SU-DHL-6 (cell line): ENCODE data around the gene CYP4V2.

ENCODE experiments used
- H2AFZ ChIP-seq: fragments of 200-600 bp; sonication (generic); 2 replicates; pipeline ENCODE4 v1.6.1; 2014; ENCODE audit warnings: low read depth, mild to moderate bottlenecking, moderate library complexity, mixed read lengths, antibody characterized with exemption, low read length; ENCODE audit not compliant: severe bottlenecking
- H3F3A ChIP-seq: fragments of 200-600 bp; shearing (Covaris generic); 2 replicates; pipeline ENCODE4 v1.6.0; 2016; ENCODE audit warnings: antibody characterized with exemption, mild to moderate bottlenecking; ENCODE audit not compliant: insufficient read depth
- H3K27ac ChIP-seq: fragments of 200-600 bp; sonication (generic); 2 replicates; pipeline ENCODE4 v1.5.1; 2016; ENCODE audit warnings: low read depth, mild to moderate bottlenecking, low read length, moderate library complexity, mixed read lengths
- H3K27me3 ChIP-seq: fragments of 200-600 bp; sonication (generic), shearing (Covaris generic); 2 replicates; pipeline ENCODE4 v1.6.0; 2014; ENCODE audit warnings: mild to moderate bottlenecking, low read length
- H3K36me3 ChIP-seq: fragments of 200-600 bp; sonication (generic); 2 replicates; pipeline ENCODE4 v1.6.1; 2014; ENCODE audit warnings: mild to moderate bottlenecking, low read length, mixed read lengths
- H3K4me2 ChIP-seq: fragments of 300-600, 200-600 bp; shearing (Covaris generic), sonication (generic); 2 replicates; pipeline ENCODE4 v1.6.0; 2014; ENCODE audit warnings: low read length, low read depth, mild to moderate bottlenecking; ENCODE audit not compliant: poor library complexity, severe bottlenecking
- H3K4me3 ChIP-seq: fragments of 200-600 bp; sonication (generic); 2 replicates; pipeline ENCODE4 v1.5.1; 2014; ENCODE audit warnings: antibody characterized with exemption, low read length, mild to moderate bottlenecking, mixed read lengths; ENCODE audit not compliant: insufficient read depth, poor library complexity, severe bottlenecking
- H3K79me2 ChIP-seq: fragments of 200-600 bp; sonication (generic); 2 replicates; pipeline ENCODE4 v1.6.1; 2014; ENCODE audit warnings: mild to moderate bottlenecking, low read length, moderate library complexity; ENCODE audit not compliant: insufficient read depth
- H3K9ac ChIP-seq: fragments of 200-600 bp; sonication (generic); 2 replicates; pipeline ENCODE4 v1.7.0; 2014; ENCODE audit warnings: mild to moderate bottlenecking, low read length
- H3K9me2 ChIP-seq: fragments of 200-600 bp; sonication (generic); replicated peaks from 2 replicates; pipeline ENCODE4 v1.6.1; 2014; ENCODE audit warnings: low read length; ENCODE audit not compliant: insufficient read depth
- H3K9me3 ChIP-seq: fragments of 200-600 bp; sonication (generic); 2 replicates; pipeline ENCODE4 v1.6.1; 2014; ENCODE audit warnings: low read length, mixed read lengths; ENCODE audit not compliant: insufficient read depth
- H4K20me1 ChIP-seq: fragments of 200-600 bp; sonication (generic); 2 replicates; pipeline ENCODE4 v1.6.1; 2014; ENCODE audit warnings: low read depth, mild to moderate bottlenecking, antibody characterized with exemption, low read length, moderate library complexity, mixed read lengths
- EZH2phosphoT487 ChIP-seq: fragments of 200-600 bp; sonication (generic), shearing (Covaris generic); conservative IDR thresholded peaks from 2 replicates; pipeline ENCODE4 v1.6.1; 2018; ENCODE audit warnings: mild to moderate bottlenecking, antibody characterized with exemption, low read length, moderate library complexity, mixed read lengths
- TF ChIP-seq, protein P1 (sequence below): fragments of 200-600 bp; sonication (generic); IDR thresholded peaks from one replicate; pipeline ENCODE4 v1.5.1; 2017; ENCODE audit warnings: antibody characterized with exemption, mild to moderate bottlenecking, low read length, moderate library complexity; ENCODE audit not compliant: insufficient read depth, poor library complexity, severe bottlenecking

The CYP4V2 gene

GRCh38 chr4:186172546-186172945 lies 18.8 kb upstream of the CYP4V2 start:
- H3K36me3 ChIP-seq: no peaks in the 10 kb centered on the region
- H2AFZ ChIP-seq: no peak overlapping the region
- H3K4me3 ChIP-seq: no peak overlapping the region
- H3F3A ChIP-seq: no peaks in the 10 kb centered on the region
- H3K9me3 ChIP-seq: no peaks in the 10 kb centered on the region
- H4K20me1 ChIP-seq: no peaks in the 10 kb centered on the region
- no peak for TF ChIP-seq EZH2phosphoT487
- TF ChIP-seq, protein P1, sequence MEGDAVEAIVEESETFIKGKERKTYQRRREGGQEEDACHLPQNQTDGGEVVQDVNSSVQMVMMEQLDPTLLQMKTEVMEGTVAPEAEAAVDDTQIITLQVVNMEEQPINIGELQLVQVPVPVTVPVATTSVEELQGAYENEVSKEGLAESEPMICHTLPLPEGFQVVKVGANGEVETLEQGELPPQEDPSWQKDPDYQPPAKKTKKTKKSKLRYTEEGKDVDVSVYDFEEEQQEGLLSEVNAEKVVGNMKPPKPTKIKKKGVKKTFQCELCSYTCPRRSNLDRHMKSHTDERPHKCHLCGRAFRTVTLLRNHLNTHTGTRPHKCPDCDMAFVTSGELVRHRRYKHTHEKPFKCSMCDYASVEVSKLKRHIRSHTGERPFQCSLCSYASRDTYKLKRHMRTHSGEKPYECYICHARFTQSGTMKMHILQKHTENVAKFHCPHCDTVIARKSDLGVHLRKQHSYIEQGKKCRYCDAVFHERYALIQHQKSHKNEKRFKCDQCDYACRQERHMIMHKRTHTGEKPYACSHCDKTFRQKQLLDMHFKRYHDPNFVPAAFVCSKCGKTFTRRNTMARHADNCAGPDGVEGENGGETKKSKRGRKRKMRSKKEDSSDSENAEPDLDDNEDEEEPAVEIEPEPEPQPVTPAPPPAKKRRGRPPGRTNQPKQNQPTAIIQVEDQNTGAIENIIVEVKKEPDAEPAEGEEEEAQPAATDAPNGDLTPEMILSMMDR: no peak
- H3K27ac ChIP-seq: no peak overlapping the region
- no peaks in the 10 kb centered on the region for H3K79me2 ChIP-seq
- no peaks in the 10 kb centered on the region for H3K27me3 ChIP-seq
- no peak overlapping the region for H3K4me2 ChIP-seq
- H3K9me2 ChIP-seq: no peaks in the 10 kb centered on the region
- no peak overlapping the region for H3K9ac ChIP-seq

DNA sequence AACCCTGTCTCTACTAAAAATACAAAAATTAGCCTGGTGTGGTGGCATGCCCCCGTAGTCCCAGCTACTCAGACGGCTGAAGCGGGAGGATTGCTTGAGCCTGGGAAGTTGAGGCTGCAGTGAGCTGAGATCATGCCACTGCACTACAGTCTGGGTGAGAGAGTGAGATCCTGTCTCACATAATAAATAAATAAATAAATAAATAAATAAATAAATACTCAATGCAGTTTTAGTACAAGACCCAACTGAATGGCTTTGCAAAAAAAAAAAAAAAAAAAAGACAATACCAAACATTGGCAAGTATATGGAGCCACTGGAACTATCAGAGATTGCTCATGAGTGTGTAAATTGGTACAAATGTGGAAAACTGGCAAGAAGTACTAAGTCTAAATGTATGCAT lies 3.3 kb upstream of the CYP4V2 start:
- H3K27me3 ChIP-seq: no peaks in the 10 kb centered on the region
- H3K9me2 ChIP-seq: no peaks in the 10 kb centered on the region
- H3K27ac ChIP-seq: no peak overlapping the region
- peaks cover 8% of the 10 kb centered on the region for H3F3A ChIP-seq
- no peak overlapping the region for H3K4me2 ChIP-seq
- TF ChIP-seq EZH2phosphoT487: no peak
- TF ChIP-seq, protein P1: no peak
- no peak overlapping the region for H3K4me3 ChIP-seq
- H3K36me3 ChIP-seq: no peaks in the 10 kb centered on the region
- H4K20me1 ChIP-seq: no peaks in the 10 kb centered on the region
- no peaks in the 10 kb centered on the region for H3K79me2 ChIP-seq
- no peak overlapping the region for H3K9ac ChIP-seq
- H2AFZ ChIP-seq: no peak overlapping the region
- H3K9me3 ChIP-seq: no peaks in the 10 kb centered on the region

DNA sequence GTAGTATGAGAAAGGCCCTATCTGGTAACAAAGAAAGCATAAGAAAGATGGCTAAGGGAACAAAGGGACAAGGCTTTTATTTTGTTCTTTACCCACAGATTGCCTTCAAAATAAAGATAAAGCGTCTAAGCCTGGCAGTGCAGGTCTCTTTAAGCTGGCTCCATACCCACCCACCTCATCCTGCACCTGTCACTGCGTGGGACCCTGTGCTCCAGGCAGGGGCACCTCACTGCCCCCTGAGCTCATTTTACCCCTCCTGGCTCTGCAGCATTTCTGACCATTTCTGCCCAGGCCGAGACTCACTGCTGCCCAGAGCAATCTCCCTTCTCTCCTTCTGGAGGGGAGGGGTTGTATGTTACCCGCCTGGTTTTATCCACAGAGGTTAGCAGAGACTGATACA lies 1.7 kb upstream of the CYP4V2 start:
- Histone ChIP-seq H4K20me1 (no peaks in the 10 kb centered on the region), H2AFZ (no peak overlapping the region), H3K9me2 (no peaks in the 10 kb centered on the region), H3K79me2 (no peaks in the 10 kb centered on the region), H3K36me3 (no peaks in the 10 kb centered on the region), H3K9ac (peak overlapping the region; percentile 68; the same call in 1 of the 2 replicates), H3K27me3 (no peaks in the 10 kb centered on the region), H3K4me3 (peak overlapping the region; percentile 58), H3K4me2 (peak overlapping the region; percentile 66), H3F3A (peaks cover 9% of the 10 kb centered on the region), H3K27ac (no peak overlapping the region), H3K9me3 (no peaks in the 10 kb centered on the region)
- TF ChIP-seq, protein P1: no peak
- no peak for TF ChIP-seq EZH2phosphoT487
